HG02943 (cell line): ENCODE data around the gene ABO.
"Not testable (repeated sequence)": the region's sequence is repeated elsewhere in the genome, so short reads cannot be mapped to it uniquely, and the experiment has no call there.

Source experiments
- ATAC-seq: cut with Tn5 transposase; IDR thresholded peaks from one replicate; pipeline ENCODE4 v1.9.1; 2021; ENCODE audit warnings: mild to moderate bottlenecking, low read depth, moderate library complexity; ENCODE audit not compliant: unreplicated experiment

The ABO gene

DNA sequence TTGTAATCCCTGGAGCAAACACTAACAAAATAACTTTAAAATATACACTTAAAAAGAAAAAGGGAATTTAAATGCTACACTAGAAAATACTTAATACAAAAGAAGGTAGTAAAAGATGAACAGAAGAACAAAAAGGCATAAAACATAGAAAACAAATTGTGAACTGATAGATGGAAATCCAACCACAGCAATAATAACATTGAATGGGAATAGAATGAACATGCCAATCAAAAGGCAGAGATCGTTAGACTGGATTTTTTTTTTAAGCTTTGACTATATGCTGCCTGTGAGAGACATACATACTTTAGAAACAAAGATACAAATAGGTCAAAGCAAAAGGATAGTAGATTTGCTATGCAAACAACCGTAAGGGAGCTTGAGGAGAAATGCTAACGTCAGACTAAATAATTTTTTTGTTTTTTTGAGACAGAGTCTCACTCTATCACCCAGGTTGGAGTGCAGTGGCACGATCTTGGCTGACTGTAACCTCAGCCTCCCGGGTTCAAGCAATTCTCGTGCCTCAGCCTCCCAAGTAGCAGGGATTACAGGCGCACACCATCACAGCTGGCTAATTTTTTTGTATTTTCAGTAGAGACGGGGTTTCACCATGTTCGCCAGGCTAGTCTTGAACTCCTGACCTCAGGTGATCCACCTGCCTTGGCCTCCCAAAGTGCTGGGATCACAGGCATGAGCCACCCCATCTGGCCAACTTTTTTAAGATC, 6.5 kb downstream of the ABO start:
- no peak for ATAC-seq

DNA sequence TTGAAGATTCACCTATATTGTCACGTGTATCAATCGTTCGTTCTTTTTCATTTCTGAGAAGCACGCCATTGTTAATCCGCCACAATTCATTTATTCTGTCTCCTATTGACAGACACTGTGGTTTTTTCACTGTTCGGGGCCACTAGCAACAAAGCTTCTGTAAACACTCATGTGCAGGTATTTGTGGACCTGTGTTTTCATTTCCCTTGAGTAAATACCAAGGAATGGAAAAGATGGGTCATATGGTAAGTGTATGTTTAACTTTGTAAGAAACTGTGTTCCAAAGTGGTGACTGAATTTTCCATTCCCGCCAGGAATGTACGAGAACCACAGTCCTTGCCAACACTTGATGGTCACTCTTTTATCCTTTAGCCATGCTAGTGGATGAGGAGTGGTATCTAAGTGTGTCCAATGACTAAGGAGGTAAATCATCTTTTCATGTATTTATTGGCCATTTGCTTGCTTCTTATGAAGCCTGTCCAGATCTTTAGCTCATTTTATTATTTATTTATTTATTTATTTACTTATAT, 10.7 kb downstream of the ABO start:
- no peak for ATAC-seq

DNA sequence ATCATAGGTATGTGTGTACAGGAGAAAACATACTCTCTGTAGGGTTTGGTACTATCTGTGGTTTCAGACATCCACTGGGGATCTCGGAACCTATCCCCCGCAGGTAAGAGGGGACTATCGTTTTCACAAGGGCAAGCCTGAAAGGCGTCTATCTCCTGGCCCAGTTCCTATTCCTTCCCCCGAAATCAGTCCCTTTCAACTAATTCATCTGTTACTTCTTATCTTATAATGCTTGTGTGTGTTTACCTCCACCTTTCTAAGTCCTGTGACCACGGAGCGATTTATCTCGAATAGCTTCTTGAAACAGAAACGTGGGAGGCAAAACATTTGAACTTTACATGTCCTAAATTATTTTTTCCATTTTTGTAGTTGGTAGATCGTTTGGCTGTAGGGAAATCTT, 11.4 kb downstream of the ABO start:
- ATAC-seq = no peak

DNA sequence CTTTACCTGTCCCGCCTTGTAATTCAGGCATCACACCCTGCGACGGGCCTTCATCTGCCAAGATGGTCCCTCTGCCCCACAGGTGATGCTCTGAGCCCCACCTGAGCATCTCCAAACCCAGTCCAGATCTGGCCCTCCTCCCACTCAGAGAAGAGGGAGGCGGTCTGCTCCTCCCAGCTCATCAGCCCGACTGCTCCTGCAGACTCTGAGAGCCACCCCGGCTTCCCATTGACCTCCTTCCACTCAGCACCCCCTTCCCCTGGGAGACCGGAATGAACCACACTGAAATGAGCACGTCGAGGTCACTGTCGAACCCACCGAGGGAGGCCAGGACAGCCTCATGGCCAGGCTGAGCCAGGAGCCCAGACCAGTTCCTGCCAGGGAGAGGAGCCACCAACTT, 12.8 kb downstream of the ABO start:
- ATAC-seq = no peak

DNA sequence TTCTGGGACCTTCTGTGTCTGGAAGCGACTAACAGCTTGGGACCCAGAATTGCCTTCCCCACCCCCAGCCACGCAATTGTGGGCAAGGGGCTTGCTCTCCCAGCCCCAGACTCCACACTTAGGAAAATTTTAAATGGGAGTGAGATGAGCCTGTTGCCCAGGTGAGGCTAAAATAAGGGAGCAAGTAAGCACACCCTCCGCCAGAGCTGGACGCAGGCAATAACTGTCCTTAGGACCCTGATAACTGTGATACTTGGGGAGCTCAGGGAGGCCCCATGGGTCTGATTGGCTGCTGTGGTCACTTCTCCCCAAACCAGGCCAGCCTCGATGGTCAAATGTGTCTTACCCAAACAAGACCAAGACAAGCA, 13.3 kb downstream of the ABO start:
- no peak for ATAC-seq

GRCh38 chr9:133261103-133261752, 13.8 kb downstream of the ABO start:
- ATAC-seq = no peak

DNA sequence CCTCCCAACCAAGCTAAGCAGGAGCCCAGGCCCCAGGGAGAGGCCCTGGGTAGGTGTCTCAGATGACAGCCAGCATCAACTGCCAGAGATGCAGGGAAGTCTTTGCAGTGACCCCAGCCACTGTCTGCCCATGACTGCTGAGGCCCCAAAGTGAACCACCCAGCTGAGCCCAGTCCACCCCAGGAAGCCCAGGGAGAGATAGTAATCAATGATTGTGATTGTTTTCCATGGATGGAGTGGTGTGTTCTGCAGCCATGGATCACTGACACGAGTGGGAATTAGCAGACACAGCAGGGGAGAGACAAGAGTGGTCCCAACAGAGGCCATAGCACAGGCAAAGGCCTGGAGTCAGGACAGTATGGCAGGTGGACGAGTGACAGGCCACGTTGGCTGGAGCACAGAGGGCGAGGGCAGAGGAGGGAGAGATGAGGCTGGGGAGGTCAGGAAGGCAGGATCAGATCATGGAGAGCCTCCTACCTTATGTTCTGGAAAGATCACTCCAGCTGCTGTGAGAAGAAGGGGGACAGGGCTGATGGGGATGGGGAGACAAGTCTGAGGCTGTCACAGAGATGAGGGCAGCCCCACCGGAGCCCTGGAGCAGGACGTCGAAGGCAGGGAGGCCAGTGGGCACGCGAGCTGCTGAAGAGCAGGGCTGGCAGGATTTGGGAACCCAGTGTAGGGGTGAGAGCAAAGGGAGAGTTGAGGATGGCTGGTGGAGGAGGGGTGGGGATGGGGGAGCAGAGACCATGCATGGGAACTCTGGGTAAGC, 14.5 kb downstream of the ABO start:
- no peak for ATAC-seq

- ATAC-seq = no peak
Observed at GRCh38 chr9:133258061-133259015, 16.7 kb downstream of the ABO start.

DNA sequence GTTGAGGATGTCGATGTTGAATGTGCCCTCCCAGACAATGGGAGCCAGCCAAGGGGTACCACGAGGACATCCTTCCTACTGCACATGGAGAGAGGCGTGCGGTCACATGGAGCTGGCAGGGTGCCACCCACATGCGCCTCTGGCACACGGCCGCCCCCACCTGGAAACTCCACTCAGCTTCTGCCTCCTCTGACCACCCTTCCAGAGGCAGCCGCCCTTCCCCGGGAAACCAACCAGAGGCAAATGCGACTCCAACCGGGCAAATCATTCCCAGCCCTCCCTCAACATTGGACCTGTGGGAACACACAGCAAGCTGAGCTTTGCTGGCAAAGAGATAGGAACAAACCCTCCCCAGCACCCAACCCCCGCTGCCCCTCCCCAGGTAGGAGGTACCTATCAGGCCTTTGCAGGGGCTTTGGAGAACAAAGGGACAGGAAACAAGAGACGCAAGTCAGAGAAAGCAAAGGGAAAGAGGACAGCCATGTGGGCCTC, 17.5 kb downstream of the ABO start:
- no peak for ATAC-seq

- no peak for ATAC-seq
Observed at GRCh38 chr9:133256686-133257091, 18.3 kb downstream of the ABO start.

GRCh38 chr9:133256136-133256461, 18.9 kb downstream of the ABO start:
- no peak for ATAC-seq

DNA sequence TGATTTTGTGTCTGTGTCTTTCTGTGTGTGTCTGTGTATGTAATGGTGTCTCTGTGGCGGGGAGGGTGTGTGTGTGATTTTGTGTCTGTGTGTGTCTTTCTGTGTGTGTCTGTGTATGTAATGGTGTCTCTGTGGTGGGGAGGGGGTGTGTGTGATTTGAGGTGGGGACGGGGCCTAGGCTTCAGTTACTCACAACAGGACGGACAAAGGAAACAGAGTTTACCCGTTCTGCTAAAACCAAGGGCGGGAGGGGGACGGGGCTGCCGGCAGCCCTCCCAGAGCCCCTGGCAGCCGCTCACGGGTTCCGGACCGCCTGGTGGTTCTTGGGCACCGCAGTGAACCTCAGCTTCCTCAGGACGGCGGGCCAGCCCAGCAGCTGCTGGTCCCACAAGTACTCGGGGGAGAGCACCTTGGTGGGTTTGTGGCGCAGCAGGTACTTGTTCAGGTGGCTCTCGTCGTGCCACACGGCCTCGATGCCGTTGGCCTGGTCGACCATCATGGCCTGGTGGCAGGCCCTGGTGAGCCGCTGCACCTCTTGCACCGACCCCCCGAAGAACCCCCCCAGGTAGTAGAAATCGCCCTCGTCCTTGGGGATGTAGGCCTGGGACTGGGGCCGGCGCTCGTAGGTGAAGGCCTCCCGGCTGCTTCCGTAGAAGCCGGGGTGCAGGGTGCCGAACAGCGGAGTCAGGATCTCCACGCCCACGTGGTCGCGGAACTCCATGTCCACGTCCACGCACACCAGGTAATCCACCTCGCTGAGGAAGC, 19.4 kb downstream of the ABO start:
- no peak for ATAC-seq

DNA sequence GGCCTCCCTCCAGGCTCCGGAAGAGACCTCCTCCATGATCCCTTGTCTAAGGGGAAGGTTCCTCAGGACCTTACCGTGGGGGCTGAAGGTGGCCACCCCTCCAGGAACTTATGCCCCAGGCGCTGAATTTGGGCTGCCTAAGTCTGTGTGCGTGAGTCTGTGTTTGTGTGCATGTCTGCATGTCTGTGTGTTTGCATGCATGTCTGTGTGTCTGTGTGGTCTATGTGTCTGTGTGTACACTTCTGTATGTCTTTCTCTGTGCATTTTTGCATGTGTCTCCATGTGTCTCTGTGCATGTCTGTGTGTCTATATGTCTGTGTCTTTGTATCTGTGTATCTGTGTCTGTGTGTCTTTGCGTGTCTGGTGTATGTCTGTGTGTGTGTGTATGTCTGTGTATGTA, 20.5 kb downstream of the ABO start:
- ATAC-seq = no peak

- no peak for ATAC-seq
Observed at GRCh38 chr9:133253268-133253667, 21.7 kb downstream of the ABO start.

- no peak for ATAC-seq
Observed at GRCh38 chr9:133252301-133253020, 22.5 kb downstream of the ABO start.

GRCh38 chr9:133251773-133252172, 23.2 kb downstream of the ABO start:
- ATAC-seq = no peak

GRCh38 chr9:133251221-133251620, 23.8 kb downstream of the ABO start:
- not testable (repeated sequence) for ATAC-seq

- ATAC-seq = no peak
Observed at GRCh38 chr9:133250741-133251170, 24.2 kb downstream of the ABO start.

DNA sequence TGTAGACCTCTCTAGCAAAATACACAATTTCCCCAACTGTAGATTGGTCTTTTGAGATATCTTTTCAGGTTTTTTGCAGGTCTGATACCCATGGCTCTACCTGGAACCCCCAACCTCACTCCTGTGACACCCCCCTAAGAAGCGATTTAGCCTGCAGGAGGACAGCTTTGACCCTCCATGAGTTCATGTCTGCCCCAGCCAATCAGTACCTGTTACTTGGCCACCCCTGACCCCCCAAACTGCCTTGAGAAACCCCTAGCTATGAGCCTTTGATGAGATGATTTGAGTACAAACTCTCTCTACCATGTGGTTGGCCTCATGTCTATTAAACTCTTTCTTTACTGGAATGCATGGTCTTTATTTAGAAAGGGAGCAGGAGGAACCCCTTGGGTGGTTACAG, 25.7 kb downstream of the ABO start:
- ATAC-seq = no peak
